GM03348 (cell line): ENCODE results near the gene FBXL7.

Source experiments
- DNase-seq: peaks from one replicate; pipeline ENCODE4 v3.0.0; 2012; ENCODE audit warnings: low spot score

FBXL7 gene

GRCh38 chr5:15618938-15619337 lies 119.0 kb downstream of the FBXL7 start:
- no peak for DNase-seq

GRCh38 chr5:15620501-15620900 lies 120.5 kb downstream of the FBXL7 start:
- peak; percentile 75 for DNase-seq

- DNase-seq: peak; percentile 56
Observed at GRCh38 chr5:15621094-15621493, 121.1 kb downstream of the FBXL7 start.

GRCh38 chr5:15623794-15624193 lies 123.8 kb downstream of the FBXL7 start:
- DNase-seq: no peak

GRCh38 chr5:15627109-15627508 lies 127.1 kb downstream of the FBXL7 start:
- no peak for DNase-seq

- no peak for DNase-seq
Observed at GRCh38 chr5:15627647-15628046, 127.7 kb downstream of the FBXL7 start.

- no peak for DNase-seq
Observed at GRCh38 chr5:15630441-15630840, 130.5 kb downstream of the FBXL7 start.

- DNase-seq: no peak
Observed at GRCh38 chr5:15634591-15635288, 134.8 kb downstream of the FBXL7 start.

GRCh38 chr5:15635289-15635616 lies 135.3 kb downstream of the FBXL7 start:
- DNase-seq: no peak

- no peak for DNase-seq
Observed at GRCh38 chr5:15637345-15637744, 137.4 kb downstream of the FBXL7 start.

- DNase-seq: no peak
Observed at GRCh38 chr5:15637886-15638285, 137.9 kb downstream of the FBXL7 start.

GRCh38 chr5:15638296-15638695 lies 138.3 kb downstream of the FBXL7 start:
- no peak for DNase-seq

GRCh38 chr5:15639288-15639687 lies 139.3 kb downstream of the FBXL7 start:
- no peak for DNase-seq

- DNase-seq: no peak
Observed at GRCh38 chr5:15640116-15640515, 140.1 kb downstream of the FBXL7 start.

GRCh38 chr5:15643731-15644130 lies 143.8 kb downstream of the FBXL7 start:
- no peak for DNase-seq

GRCh38 chr5:15645381-15646160 lies 145.6 kb downstream of the FBXL7 start:
- peak; percentile 11 for DNase-seq

- peak; percentile 46 for DNase-seq
Observed at GRCh38 chr5:15646371-15646770, 146.4 kb downstream of the FBXL7 start.

- no peak for DNase-seq
Observed at GRCh38 chr5:15647251-15647650, 147.3 kb downstream of the FBXL7 start.

GRCh38 chr5:15650266-15650665 lies 150.3 kb downstream of the FBXL7 start:
- no peak for DNase-seq

- DNase-seq: no peak
Observed at GRCh38 chr5:15654779-15655178, 154.8 kb downstream of the FBXL7 start.

GRCh38 chr5:15655683-15656082 lies 155.7 kb downstream of the FBXL7 start:
- no peak for DNase-seq

GRCh38 chr5:15664961-15665360 lies 165.0 kb downstream of the FBXL7 start:
- DNase-seq: peak; percentile 9

GRCh38 chr5:15669826-15670225 lies 169.8 kb downstream of the FBXL7 start:
- no peak for DNase-seq

GRCh38 chr5:15674716-15675115 lies 174.7 kb downstream of the FBXL7 start:
- no peak for DNase-seq
